Measurements from ENCODE around the gene VAT1L.
"Not testable (repeated sequence)": the region's sequence is repeated elsewhere in the genome, so short reads cannot be mapped to it uniquely, and the experiment has no call there.

The VAT1L gene

DNA sequence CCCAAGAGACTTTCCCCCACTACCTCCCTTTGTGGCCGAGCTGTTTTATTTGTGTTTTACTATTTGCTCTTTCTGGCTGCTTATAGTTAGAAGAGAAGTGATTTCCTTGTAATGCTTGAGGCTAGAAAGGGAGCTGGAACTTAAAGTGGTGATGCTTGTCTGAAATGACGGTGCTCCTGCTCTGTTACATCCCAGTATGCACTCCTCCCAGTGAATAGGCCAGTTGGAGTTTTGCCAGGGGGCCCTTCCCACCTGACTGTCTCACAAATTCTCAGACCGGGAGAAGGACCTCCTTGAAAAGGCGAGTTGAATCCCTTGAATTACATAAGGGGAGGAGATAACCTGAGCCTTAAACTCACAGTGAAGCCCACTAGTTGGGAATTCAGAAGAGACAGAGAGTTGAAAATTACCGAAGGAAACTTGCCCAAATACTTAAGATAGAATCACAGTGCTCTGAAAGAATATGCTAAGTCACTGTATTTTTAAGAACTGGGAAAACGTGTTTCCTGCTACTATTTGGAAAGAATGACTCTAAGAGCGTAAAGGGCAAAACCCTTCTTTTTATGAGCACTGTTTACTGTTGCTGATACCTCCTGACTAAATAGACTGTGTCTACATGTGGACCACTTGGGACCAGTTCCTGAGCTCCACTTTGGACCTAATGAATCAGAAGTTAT lies 149.2 kb downstream of the VAT1L start:
- no peak overlapping the region for H3K4me3 ChIP-seq (ENCODE audit: low read depth, low read length)
- TF ChIP-seq, protein P1, sequence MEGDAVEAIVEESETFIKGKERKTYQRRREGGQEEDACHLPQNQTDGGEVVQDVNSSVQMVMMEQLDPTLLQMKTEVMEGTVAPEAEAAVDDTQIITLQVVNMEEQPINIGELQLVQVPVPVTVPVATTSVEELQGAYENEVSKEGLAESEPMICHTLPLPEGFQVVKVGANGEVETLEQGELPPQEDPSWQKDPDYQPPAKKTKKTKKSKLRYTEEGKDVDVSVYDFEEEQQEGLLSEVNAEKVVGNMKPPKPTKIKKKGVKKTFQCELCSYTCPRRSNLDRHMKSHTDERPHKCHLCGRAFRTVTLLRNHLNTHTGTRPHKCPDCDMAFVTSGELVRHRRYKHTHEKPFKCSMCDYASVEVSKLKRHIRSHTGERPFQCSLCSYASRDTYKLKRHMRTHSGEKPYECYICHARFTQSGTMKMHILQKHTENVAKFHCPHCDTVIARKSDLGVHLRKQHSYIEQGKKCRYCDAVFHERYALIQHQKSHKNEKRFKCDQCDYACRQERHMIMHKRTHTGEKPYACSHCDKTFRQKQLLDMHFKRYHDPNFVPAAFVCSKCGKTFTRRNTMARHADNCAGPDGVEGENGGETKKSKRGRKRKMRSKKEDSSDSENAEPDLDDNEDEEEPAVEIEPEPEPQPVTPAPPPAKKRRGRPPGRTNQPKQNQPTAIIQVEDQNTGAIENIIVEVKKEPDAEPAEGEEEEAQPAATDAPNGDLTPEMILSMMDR (IDR thresholded peaks at IDR 0.05; ENCODE audit: low read depth, low read length): no peak

DNA sequence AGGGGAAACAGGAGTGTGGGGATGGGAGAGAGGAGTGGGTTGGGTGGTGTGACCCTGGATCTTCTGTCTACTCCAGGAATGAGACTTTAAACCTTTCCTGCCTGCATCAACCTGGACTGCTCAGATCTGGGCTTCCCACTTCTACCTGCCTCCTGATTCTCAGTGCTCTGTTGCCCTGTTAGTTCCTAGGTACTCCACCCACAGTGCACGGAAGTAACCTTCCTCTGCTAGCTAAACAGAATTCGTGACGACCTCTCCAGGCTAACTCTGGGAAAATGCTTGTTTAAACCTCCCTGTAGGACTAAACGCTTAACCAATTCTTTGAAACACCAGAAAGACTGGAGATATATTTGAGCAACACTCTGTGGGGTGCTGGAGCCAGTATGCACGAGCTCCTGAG lies 150.5 kb downstream of the VAT1L start:
- TF ChIP-seq, protein P1 (IDR thresholded peaks at IDR 0.05; ENCODE audit: low read depth, low read length): no peak
- no peak overlapping the region for H3K4me3 ChIP-seq (ENCODE audit: low read depth, low read length)

DNA sequence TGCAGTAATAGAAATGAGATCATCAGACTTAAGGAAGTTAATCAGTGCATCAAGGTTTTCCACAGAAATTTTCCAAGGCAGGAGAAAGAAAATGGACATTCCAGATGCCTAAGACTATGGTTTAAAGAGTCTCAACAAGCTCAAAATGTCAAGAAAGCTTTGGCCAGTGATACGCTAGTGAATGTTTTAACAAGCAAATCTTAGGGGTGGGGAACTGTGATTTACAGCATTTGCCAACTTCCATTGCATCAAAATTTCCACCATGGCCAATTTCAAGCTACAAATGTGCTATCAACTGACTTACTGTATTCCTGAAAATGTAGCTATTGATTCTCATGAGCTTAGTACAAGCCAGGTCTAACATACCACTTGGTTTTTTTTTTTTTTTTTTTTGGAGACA lies 151.6 kb downstream of the VAT1L start:
- H3K4me3 ChIP-seq (ENCODE audit: low read depth, low read length): no peak overlapping the region
- TF ChIP-seq, protein P1 (IDR thresholded peaks at IDR 0.05; ENCODE audit: low read depth, low read length): no peak

DNA sequence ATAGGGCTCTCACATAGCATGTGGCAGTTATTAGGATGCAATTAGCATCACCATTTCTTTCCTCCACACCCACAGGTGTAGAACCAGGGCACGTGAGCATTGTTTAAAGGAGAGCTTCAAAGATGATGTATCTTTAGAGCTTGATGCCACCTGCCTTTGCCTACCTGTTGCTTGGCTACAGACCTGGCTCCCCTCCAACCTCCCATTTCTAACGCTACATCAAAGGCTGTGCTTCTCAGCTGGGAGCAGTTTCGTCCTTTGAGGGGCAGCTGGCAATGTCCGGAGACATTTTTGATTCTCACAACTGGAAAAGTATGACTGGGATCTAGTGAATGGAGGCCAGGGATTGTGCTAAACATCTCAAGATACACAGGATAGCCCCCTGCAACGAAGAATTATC lies 155.4 kb downstream of the VAT1L start:
- TF ChIP-seq, protein P1 (IDR thresholded peaks at IDR 0.05; ENCODE audit: low read depth, low read length): no peak
- H3K4me3 ChIP-seq (ENCODE audit: low read depth, low read length): no peak overlapping the region

DNA sequence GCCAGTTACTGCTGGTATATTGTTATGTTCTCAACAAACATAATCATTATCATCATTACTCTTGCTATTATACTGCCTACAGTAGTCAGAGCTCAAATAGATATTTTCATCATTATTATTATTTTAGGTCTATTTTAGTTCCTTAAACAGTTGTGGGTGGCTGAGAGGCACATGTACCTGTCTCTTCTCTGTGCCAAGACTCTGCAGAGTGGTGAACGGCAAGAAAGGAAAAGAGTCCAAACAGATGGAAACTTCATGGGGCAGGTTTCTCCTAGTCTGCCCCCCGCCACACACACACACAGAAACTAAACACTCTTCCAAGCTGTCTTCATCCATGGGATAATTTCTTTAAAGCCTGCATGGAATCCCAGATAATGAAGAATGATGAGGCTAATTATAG lies 156.3 kb downstream of the VAT1L start:
- TF ChIP-seq, protein P1 (IDR thresholded peaks at IDR 0.05; ENCODE audit: low read depth, low read length): no peak
- H3K4me3 ChIP-seq (ENCODE audit: low read depth, low read length): no peak overlapping the region

DNA sequence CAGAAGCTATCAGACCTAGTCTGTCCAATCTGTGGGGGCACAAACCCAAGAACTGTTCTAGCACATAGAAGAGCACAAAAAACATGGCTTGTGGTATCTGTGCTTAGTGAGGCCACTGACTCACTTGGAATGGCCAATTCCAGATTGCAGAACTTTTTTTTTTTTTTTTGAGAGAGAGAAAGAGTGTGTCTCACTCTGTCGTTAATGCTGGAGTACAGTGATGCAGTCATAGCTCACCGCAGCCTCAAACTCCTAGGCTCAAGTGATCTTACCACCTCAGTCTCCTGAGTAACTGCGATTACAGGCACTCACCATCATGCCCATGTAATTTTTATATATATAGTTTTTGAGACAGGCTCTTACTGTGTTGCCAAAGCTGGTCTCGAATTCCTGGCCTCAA lies 156.8 kb downstream of the VAT1L start:
- TF ChIP-seq, protein P1 (IDR thresholded peaks at IDR 0.05; ENCODE audit: low read depth, low read length): no peak

DNA sequence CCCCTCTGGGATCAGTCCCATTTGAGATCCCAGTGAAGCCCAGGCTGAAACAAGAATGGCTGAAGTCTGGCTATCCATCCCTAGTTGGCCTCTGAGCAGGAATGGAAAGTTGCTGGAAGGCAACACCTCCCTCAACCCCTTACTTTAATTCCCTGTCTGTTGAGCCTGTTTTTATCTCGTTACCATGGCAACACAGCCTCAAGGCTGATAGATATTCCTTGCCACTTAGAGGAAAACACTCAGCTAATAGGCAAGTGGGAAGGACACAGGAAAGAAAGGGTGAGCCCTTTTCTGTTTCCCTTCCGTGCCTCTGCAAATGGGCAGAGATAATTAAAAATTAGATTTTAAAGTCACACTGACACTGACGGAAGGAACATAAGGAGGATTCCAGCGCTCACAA lies 158.5 kb downstream of the VAT1L start:
- TF ChIP-seq, protein P1 (IDR thresholded peaks at IDR 0.05; ENCODE audit: low read depth, low read length): no peak
- H3K4me3 ChIP-seq (ENCODE audit: low read depth, low read length): no peak overlapping the region

More for the DNA sequence above, 156.8 kb downstream of the VAT1L start:
- no peak overlapping the region for H3K4me3 ChIP-seq (ENCODE audit: low read depth, low read length)

DNA sequence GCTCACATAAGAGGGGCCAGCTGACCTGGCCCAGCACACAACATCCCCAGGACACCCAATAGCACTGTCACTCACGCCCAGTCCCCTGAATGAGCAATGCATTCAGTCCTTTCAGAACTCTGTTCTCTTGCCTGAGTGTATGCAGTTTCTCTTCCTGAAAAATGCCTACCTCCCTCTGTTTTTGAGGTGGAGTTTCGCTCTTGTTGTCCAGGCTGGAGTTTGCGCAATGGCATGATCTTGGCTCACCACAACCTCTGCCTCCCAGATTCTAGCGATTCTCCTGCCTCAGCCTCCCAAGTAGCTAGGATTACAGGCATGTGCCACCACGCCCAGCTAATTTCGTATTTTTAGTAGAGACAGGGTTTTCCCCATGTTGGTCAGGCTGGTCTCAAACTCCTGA lies 159.2 kb downstream of the VAT1L start:
- H3K4me3 ChIP-seq (ENCODE audit: low read depth, low read length): not testable (repeated sequence)

Data from WI38 (cell line).